Mammary epithelial cell (primary cell): ENCODE data around the gene CALCOCO1.

ENCODE experiments used
- CTCF ChIP-seq, 2 donors: IDR thresholded peaks in 1 of 2; conservative IDR thresholded peaks in 1 of 2; 2 replicates each; pipeline ENCODE4 v1.5.1; 2011 to 2012; ENCODE audit warnings: inconsistent platforms in 2 of 2, low read length in 2 of 2, mild to moderate bottlenecking in 2 of 2, control low read depth in 1 of 2, low read depth in 1 of 2; ENCODE audit not compliant: insufficient read depth in 1 of 2; ENCODE audit errors: extremely low read depth in 1 of 2
- EZH2 ChIP-seq: IDR thresholded peaks from 2 replicates; pipeline ENCODE4 v1.6.1; 2012; ENCODE audit warnings: low read length, inconsistent platforms, borderline replicate concordance

- TF ChIP-seq CTCF (conservative IDR thresholded peaks at IDR 0.05 in 1 of 2, IDR thresholded peaks at IDR 0.05 in 1 of 2; ENCODE audit: extremely low read depth in 1 of 2, insufficient read depth in 1 of 2, low read depth in 1 of 2, low read length in 2 of 2) (no peak), EZH2 (no peak)
Observed at GRCh38 chr12:53726341-53726740, 911 bp downstream of the CALCOCO1 start.
